Astrocyte of the spinal cord (primary cell): ENCODE results near the gene SOWAHA.

Experiments used
- DNase-seq: peaks from one replicate; pipeline ENCODE4 v3.0.0; 2011; ENCODE audit warnings: low read depth, low spot score
- H3K4me3 ChIP-seq: 2 replicates; pipeline ENCODE4 v1.5.1; 2011; ENCODE audit warnings: low read depth, mild to moderate bottlenecking, low read length, moderate library complexity
- in situ Hi-C: cut with HindIII; loops from 2 replicates; pipeline ENCODE4 v1.10.0; 2017; ENCODE audit warnings: low sequenced_read_pairs
- TF ChIP-seq, protein P1 (sequence below): IDR thresholded peaks from 2 replicates; pipeline ENCODE4 v1.5.1; 2012; ENCODE audit warnings: low read depth, mild to moderate bottlenecking, low read length, inconsistent platforms

Gene SOWAHA

DNA sequence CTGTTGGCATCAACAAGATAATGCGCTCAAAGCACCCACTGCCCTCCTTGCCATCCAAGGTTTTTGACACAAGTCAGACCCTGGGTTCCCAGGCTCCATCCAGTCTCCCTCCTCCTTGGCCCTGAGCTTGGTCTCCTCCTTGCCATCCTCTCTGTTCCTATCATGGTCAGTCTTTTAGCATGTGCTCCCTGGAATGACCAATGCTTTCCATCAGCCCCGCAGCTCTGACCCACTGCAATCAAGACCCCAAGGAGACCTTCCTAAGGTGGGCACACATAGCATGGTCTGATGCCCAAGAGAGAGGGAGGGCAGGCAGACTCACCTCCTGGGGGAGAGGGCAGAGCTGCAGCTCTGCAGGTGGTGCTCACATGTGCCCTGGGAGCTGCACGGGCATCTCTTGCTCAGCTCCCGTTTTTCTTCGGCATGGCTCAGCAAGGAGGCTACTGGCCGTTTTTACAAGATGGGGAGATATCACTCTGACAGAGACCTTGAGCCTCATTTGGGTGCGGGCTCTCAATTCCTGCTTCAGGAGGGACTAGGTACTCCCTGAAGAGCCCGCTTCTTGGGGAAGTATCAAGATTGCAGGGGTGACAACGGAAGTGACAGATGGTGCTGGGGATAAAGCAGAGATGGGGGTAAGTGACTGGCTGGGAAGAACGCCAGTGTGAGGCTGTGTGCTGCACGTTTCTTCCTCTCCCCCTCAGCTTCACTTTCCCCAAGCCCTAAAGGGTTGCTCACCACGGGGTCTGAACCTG is 39.3 kb upstream of the SOWAHA start:
- in situ Hi-C loops: no loop called here
- TF ChIP-seq, protein P1, sequence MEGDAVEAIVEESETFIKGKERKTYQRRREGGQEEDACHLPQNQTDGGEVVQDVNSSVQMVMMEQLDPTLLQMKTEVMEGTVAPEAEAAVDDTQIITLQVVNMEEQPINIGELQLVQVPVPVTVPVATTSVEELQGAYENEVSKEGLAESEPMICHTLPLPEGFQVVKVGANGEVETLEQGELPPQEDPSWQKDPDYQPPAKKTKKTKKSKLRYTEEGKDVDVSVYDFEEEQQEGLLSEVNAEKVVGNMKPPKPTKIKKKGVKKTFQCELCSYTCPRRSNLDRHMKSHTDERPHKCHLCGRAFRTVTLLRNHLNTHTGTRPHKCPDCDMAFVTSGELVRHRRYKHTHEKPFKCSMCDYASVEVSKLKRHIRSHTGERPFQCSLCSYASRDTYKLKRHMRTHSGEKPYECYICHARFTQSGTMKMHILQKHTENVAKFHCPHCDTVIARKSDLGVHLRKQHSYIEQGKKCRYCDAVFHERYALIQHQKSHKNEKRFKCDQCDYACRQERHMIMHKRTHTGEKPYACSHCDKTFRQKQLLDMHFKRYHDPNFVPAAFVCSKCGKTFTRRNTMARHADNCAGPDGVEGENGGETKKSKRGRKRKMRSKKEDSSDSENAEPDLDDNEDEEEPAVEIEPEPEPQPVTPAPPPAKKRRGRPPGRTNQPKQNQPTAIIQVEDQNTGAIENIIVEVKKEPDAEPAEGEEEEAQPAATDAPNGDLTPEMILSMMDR: no peak
- H3K4me3 ChIP-seq: no peak overlapping the region
- no peak for DNase-seq

DNA sequence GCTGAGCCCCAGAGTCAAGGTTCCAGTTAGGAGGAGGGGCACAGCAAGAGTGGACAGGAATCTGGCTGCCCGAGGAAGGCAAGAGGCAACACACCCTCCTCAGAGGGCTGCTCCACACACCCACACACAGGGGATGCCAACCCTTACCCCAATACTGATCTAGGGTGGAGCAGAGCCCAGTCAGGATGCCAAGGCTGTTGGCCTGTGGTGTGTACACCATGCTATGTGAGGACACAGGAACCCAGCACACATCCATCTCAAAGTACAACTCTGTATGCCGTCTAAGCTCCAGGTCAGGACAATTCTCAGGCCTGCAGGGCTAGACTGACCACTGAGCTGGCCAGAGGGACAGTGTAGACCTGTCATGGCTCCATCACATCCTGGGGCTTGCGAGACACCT is 38.7 kb upstream of the SOWAHA start:
- TF ChIP-seq, protein P1: no peak
- DNase-seq: no peak
- no peak overlapping the region for H3K4me3 ChIP-seq
- in situ Hi-C loops: no loop called here

DNA sequence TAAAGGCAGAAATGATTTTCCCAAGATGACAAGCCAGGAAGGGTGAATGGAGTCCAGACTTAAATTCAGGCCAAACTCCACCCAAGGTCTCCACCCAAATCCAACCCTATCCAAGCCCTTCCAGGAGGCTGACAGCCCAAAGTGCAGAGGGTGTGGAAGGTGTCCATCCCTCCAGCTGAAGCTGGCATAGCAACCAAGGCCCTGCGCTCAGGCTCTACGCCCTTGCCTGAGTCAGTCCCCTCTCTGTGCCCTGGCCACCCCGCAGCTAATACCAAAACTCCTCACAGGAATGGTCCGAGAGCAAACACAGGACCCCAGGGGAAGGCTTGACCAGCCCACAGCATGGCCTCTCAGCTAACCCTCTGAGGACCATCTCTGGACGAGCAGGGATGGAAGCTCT is 38.2 kb upstream of the SOWAHA start:
- TF ChIP-seq, protein P1: no peak
- no peak overlapping the region for H3K4me3 ChIP-seq
- DNase-seq: no peak
- in situ Hi-C loops: no loop called here

DNA sequence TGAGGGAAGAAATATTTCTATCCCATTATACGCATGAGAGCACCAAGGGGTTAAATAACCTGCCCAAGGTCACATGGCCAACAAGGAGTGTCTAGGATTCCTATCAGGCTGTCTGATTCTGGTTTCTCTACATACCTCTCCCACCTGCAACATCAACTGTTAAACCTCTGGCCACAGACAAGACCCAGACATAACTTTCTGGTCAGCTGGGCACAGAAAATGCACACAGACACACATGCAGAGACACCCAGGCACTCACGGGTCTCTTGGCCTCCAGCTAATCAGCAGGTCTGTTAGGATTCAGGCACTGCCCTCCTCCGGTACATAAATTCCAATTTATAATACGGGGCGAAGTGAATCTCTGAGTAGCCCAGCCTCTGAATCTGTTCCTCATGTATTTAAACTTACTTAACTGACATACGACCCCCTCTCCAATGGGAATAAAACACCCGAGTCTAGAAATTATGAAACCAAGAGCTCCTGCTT is 37.6 kb upstream of the SOWAHA start:
- no peak for DNase-seq
- peak overlapping the region; percentile 69 for H3K4me3 ChIP-seq
- TF ChIP-seq, protein P1: no peak
- in situ Hi-C loops: no loop called here

DNA sequence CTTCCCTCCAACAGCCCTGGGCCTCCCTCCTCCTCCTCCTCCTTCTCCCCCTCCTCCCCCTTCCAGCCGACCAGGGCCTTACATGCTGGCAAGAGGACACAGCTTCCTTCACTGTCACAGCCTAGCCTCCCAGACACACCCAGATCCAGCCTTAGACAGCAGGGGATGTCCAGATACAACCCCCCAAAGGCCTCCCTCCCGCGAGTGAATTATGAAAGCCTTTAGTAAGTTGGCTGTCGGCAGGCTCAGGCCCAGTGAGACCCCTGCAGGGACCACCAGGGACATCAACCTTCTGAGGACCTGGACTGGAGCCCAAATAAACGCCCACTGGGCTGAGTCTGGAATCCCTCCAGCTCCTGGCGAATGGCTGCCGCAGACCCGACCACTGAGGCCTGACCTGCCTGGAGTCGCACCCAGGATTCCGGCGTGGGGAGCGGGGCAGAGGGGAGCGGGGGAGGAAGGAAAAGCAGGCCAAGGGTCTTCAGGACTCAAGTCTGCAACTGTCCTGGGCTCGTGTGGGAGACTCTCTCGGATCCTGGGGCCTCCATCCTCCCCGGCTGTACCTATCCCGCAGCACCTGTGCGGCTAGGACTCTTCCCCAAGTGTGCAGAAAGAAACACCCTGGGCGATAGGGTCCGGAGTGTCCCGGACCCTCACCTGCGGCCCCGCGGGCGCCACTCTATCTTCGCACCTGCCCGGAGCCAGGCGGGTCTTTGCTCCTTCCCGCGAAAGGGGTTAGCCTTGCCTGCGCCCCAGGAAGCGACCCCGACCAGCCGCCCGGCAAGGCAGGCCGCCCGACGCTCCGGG is 36.8 kb upstream of the SOWAHA start:
- TF ChIP-seq, protein P1: no peak
- no peak for DNase-seq
- peak overlapping the region; percentile 69 for H3K4me3 ChIP-seq
- in situ Hi-C loops: no loop called here

DNA sequence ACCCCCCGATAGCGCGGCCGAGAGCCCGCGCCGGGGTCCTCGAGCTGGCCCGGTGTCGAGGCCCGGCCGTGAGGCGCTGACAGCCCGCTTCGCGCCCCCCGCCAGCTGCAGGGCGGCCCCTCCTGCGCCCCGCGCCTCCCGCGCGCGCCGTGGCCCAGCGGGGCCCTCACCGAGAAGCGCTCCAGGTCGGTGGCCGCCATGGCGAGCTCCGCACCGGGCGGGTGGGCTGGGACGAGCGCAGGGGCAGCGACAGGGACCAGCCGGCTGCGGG is 36.2 kb upstream of the SOWAHA start:
- DNase-seq: no peak
- TF ChIP-seq, protein P1: no peak
- in situ Hi-C loops: no loop called here
- peak overlapping the region; percentile 69 for H3K4me3 ChIP-seq
